GM21447 (cell line): ENCODE measurements around the gene DENND1A.
"Not testable (repeated sequence)": the region's sequence is repeated elsewhere in the genome, so short reads cannot be mapped to it uniquely, and the experiment has no call there.

Source experiments
- ATAC-seq: cut with Tn5 transposase; IDR thresholded peaks from one replicate; pipeline ENCODE4 v1.9.1; 2021; ENCODE audit not compliant: unreplicated experiment

DENND1A gene

DNA sequence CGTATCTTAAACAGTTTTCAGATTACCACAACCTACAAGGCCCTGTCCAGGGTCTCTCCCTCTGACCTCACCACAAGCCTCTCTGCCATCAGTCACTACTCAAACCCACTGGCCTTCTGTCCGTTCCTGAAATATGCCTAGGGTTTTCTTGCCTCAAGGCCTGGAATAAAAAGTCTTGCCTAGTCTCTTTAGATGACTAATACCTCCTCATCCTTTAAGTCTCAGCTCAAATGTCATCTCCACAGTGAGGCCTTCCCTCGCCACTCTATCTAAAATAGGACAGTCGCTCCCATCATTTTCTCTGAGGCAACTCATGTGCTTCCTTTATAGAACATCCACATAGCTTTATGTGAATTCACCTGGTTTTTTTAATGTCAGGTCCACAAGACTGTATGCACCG lies 5.2 kb downstream of the DENND1A start:
- no peak for ATAC-seq

DNA sequence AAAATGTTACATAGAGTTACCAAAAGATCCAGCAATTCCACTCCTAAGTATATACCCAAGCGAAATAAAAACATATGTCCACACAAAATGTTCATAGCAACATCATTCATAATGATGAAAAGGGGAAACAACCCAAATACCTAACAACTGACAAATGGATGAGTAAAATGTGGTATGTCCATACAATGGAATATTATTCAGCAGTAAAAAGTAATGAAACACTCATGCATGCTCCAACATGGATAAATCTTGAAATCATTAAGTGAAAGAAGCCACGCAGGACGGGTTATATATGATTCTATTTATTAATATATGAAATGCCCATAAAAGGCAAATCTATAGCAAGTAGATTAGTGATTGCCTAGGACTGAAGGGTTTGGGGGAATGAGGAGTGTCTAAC lies 6.0 kb downstream of the DENND1A start:
- ATAC-seq, result no peak

DNA sequence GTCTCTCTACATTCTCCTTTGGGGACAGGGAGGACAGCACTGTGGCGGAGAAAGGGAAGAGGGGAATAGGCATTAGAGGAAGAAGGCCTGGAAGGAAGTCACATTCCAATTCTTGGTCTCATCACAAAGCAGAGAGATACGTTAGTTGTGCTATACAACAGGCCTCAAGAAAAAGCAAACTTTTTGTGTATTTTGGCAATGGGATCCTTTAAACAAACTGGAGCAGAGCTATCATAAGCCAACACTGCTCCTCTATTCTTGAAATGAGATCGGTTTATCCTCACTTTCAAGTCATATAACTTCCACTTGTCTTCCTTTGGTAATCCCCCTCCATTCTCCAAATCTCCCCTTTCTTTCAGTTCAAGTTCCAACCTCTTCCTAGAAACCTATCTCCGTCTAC lies 6.5 kb downstream of the DENND1A start:
- ATAC-seq, result no peak

DNA sequence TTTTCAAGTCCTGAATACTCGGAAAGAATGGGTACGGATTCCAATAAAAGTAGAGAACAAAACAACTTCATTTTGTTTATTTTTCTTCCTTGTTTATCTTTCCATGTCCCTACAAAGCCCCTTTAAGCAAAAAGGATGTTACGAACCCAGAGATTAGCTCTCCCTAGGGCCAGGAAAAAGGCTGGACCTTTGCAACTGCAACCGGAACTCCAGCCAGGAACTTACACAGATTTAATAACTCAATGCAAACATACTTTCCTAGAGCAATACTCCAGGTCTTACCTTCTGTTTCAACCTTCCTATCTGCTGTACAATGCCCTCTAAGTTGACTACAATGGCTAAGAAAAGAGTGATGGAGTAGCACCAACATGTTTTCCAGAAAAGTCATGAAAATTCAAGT lies 7.0 kb downstream of the DENND1A start:
- no peak for ATAC-seq

DNA sequence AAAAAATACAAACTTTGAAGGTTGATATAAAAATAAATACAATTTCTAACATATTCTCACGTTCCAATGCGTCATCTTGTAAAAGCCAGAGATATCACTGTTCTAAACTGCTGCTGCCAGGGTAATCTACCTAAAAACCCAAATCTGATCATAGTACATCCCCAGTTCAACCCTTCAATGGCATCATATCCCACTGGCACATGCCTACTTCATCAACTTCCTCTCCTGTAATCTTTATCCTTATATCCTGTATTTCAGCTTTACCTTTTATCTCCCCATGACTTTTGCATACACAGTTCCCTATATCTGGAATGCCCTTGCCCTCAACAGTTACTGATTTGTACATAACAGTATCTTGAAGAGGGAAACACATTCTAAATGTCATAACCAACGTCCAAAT lies 7.5 kb downstream of the DENND1A start:
- no peak for ATAC-seq

DNA sequence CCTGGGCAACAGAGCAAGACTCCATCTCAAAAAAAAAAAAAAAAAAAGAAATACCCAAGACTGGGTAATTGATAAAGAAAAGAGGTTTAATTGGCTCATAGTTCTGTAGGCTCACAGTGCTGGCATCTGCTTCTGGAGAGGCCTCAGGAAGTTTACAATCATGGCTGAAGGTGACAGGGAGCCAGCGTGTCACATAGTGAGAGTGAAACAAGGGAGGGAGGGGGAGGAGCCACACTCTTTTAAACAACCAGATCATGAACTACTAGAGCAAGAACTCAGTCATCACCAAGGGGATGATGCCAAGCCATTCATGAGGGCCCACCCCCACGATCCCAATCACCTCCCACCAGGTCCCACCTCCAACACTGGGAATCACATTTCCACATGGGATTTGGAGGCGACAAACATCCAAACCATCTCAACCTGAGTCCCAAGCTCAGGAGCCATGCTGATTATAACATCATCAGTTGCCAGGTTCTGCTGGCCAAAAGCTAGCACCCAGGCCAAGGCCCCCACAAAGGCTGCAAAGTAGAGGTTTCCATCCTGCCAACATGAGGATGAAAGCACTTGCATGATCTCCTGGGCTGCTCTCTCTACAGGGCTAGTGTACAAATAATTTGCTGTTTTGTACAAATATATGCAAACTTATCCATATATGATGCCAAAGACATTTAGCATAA lies 15.3 kb downstream of the DENND1A start:
- ATAC-seq, result no peak

DNA sequence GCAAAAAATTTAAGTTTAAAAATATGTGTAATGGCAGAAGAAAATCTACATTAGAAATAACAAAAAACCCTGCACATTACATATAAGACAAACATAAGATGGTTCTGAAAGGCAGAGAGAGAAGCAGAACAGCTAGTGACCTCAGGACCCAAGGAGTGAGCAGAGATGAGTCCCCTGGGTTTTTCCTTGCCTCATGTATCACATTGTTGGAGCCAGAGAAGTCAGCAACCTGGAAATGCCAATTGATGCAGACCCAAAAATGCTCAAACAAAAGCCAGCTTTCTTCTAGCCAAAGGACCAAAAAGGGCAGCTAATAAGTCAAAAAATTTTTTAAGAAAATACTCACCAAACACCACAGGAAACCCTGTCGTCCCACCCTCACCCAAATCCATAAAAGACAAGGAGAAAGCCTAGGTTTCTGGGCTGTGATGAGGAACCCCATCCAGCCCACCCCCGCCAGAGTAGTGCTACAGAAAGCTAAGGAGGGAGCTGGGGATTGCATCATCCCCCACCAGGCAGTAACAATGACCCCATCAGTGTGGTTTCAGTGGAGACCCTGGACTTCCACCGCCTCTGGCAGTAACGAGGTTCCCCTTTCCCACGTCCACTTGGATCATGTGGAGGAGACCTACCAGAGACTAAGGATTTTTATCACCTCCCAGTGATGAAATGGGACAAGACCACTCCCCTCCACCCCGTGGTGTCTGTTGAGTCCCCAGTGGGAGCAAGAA lies 17.6 kb downstream of the DENND1A start:
- ATAC-seq, result no peak

DNA sequence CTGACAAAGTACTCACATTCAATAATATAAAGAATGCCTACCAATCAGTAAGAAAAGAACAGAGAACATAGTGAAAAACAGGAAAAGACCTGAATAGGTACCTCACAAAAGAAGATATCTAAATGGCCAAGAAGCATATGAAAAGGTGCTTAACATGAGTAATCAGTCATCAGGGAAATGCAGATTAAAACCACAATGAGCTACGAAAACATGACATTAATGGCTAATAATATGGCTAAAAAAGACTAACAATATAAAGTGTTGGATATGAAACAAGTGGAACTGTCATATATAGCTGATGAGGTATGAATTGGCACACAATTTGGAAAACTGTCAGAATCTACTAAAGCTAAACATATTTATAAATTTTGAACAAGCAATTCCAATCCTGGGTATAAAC lies 18.9 kb downstream of the DENND1A start:
- no peak for ATAC-seq

DNA sequence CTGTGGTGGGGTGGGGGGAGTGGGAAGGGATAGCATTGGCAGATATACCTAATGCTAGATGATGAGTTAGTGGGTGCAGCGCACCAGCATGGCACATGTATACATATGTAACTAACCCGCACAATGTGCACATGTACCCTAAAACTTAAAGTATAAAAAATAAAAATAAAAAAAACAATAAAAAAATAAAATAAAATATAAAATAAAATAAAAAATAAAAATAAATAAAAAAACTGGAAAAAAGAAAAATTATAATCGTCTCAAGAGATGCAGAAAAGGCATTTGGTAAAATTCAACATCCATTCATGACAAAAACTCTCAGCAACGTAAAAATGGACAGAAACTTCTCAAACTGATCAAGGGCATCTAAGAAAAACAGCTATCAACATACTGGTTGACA lies 20.7 kb downstream of the DENND1A start:
- ATAC-seq, result not testable (repeated sequence)

DNA sequence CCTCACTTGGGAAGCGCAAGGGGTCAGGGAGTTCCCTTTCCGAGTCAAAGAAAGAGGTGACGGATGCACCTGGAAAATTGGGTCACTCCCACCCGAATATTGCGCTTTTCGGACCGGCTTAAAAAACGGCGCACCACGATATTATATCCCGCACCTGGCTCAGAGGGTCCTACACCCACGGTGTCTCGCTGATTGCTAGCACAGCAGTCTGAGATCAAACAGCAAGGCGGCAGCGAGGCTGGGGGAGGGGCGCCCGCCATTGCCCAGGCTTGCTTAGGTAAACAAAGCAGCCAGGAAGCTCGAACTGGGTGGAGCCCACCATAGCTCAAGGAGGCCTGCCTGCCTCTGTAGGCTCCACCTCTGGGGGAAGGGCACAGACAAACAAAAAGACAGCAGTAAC lies 26.4 kb downstream of the DENND1A start:
- not testable (repeated sequence) for ATAC-seq

DNA sequence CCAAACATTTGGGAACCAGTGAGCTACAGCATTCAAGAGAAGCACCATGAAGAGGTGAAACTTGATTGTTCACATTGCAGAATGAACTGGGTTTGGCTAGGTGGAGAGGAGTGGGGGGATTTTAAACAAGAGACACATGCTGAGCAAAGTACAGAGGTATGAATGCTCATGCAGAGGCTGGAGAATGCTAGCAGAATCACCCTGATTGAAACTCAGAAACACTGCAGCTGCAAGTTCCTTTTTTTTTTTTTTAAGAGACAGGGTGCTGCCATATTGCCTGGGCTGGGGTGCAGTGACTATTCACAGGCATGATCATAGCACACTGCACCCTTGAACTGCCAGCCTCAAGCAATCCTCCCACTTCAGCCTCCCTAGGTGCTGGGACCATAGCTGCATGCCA lies 35.1 kb downstream of the DENND1A start:
- ATAC-seq, result no peak

DNA sequence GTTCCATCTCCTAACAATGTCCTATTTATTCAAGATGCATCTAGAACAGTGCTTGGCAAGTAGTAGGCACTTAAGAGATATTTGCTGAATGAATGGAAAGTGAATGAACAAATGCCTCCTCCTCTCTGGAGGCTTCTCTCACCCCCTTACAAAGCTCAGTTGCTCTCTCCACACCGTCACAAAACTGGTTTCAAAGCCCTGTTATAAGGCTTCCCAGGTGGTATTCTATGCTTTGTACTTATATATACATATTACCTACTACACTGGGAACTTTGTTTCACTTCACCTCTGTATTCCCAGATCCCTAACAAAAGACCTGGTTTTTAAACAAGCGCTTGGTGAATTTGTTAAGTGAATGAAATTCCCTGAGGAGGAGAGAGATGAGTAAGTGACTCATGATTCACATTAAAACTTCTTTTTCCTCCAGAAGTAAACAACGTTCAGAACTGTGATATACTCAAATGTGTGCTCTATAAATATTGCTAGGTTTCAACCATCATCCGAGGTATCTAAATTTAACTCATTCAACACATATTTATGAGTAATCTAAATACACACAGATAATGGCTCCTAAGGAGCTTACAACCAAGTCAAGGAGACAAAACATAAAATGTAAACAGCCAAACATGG lies 36.0 kb downstream of the DENND1A start:
- no peak for ATAC-seq

DNA sequence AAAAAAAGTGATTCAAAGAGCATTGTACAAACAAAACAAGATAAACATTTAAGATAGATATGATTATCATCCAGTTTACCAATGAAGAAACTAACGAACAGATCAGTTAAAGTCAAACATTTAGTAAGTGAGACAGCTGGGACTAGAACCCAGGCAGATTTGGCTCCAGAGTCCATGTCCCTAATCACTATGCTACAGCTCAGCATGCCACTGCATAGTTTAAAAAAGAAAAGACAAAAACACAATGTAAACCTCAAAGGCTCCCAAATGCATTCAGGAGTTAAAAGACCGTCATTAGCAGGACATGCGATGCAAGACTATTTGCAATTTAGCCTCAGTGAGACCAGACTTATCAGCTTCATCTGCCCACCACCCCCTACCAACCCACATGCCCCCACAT lies 36.8 kb downstream of the DENND1A start:
- ATAC-seq, result no peak

DNA sequence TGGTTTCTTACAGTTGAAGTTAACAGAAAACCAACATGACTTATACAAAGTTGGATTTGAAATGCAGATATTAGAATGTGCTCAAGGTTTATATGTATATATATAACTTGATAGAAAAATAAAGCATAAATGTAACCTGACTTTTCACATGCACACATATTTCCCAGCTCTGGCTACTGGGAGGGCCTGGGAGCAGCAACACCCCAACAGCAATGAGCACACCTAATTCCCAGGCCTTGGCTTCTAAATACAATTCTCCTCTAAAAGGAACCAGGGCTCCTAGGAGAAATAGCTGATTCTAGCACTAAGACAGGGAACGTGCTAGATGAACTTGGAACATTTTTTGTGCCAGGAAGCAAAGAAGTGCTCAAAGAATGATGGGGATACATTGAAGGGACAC lies 42.1 kb downstream of the DENND1A start:
- ATAC-seq, result no peak

DNA sequence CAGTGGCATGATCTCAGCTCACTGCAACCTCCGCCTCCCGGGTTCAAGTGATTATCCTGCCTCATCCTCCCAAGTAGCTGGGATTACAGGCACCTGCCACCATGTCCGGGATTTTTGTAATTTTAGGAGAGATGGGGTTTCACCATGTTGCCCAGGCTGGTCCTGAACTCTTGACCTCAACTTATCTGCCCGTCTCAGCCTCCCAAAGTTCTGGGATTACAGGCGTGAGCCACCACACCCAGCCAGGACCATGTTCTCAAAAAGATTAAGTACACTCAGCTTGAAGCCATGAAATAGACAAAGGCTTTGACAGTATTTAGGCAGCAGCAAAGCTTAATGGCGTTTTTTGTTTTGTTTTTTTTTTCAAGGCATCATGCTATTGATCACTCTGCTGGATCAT lies 44.1 kb downstream of the DENND1A start:
- not testable (repeated sequence) for ATAC-seq

DNA sequence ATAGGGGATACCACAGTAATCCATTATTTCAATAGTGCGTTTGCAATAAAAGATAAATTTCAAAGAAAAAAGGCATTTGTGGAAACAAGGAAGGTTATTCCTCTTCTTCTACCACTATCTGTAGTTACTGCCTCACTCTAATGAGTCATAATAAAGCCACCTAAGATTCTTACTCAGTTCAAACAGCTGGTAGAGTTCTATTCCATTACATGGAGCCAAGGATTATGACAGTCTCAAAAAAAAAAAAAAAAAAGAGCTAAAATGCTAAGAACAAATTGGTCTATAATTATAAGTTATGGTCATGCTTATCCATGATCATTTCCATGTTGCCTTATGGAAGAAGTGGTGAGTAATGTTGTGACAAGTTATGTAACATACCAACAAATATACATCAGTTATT lies 46.3 kb downstream of the DENND1A start:
- no peak for ATAC-seq

DNA sequence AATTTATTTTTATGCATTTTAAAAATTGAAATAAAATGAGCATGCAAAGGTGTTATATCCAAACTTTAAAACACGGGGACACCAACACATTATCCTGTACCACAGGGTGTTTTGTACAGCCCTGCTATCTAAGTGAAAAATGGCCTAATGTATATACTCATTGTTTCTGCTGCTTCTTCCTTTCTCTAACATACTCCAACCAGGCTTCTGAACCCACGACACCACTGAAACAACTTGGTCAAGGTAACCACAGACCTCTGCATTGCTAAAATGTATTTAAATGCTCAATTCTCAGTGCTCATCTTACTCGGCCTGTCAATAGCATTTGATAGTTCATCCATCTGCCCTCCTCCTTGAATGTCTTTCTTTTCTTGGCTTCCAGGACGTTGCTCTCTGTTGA lies 48.3 kb downstream of the DENND1A start:
- no peak for ATAC-seq

DNA sequence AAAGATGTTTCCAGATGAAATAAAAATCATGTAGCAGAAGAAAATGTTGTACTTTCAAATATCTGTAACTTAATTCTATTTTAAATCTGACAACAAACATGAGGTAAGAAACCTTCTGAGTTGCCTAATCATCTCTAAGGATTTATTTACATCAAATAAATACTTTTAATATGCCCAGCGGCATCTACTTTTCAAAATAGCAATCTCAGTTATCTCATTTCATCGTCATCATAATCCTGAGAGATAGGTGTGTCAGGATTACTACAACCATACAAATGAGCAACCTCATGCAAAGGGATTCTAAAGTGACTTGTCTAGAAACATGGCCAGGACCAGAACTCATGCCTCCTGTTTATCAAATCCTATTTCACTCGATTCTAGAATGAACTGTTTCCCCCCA lies 49.5 kb downstream of the DENND1A start:
- ATAC-seq, result no peak

DNA sequence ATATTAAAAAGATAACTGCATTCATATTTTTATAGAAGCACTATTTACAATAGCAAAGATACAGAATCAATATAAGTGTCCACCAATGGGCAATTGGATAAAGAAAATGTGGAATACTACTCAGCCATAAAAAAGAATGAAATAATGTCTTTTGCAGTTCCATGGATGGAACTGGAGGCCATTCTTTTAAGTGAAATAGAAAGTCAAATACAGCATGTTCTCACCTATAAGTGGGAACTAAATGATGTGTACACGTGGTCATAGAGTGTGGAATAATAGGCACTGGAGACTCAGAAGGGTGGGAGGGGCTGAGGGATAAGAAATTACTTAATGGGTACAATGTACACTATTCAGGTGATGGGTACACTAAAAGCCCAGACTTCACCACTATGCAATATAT lies 53.2 kb downstream of the DENND1A start:
- ATAC-seq, result no peak

DNA sequence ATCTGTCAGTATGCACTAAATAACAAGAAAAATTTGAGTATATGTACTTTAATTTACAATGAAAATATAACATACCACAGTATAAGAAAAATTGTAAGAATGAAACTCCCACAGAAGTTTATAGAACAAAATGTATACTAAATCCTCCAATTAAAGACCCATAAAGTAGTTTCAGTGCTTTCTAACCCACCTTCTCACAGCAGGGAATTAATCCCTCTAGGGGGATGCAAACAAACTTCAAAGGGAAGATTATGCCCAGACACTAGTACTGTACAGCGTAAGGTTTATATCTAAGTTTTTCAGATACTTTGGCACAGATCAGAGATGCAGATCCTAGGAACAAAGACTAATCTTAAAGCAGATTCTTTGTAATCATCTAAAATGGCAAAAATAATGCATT lies 57.2 kb downstream of the DENND1A start:
- no peak for ATAC-seq

DNA sequence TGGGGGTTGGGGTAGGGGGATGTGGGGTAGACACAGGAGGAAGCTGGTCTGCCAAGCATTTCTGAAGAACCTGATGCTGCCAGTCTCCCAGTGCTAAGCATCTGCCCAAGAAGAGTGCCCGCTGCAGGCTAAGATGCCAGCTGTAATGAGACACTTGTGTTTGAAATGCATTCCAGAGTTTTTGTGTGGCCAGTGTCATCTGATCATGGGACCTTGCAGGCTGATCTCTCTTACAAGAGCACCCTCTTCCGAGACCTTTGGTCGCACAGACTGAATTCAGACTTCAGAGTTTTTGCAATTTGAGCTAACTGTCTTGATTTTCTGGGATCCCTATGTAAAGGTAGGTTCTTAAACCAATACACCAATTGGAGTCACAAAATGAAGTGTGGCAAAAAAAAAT lies 58.1 kb downstream of the DENND1A start:
- ATAC-seq, result no peak

DNA sequence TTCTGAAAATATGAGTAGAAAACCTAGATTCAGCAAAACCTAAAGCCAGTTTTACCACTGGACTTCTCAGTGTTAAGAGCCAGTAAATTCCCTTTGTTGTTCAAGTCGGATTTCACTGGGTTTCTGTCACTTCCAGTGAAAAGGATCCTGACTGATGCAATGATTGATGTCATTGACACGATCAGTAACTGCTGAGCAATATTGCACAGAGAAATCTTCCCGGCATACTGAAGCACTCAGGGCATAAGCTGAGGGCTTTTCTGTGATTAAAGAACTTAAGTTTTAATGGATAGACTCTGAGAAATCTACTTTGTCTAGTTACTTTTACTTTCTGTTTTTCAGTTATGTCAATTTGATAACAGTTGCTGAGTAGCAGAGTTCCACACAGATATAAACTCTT lies 61.9 kb downstream of the DENND1A start:
- ATAC-seq, result no peak
